Activated CD8-positive, alpha-beta memory T cell treated with anti-CD3 and anti-CD28 coated beads for 4 hours (primary cell): ENCODE results near the gene MROH9.

Source experiments
- DNase-seq, 2 donors: peaks; one replicate each; pipeline ENCODE4 v3.0.0-alpha.2; 2020; ENCODE audit warnings: low read depth in 2 of 2

The MROH9 gene

DNA sequence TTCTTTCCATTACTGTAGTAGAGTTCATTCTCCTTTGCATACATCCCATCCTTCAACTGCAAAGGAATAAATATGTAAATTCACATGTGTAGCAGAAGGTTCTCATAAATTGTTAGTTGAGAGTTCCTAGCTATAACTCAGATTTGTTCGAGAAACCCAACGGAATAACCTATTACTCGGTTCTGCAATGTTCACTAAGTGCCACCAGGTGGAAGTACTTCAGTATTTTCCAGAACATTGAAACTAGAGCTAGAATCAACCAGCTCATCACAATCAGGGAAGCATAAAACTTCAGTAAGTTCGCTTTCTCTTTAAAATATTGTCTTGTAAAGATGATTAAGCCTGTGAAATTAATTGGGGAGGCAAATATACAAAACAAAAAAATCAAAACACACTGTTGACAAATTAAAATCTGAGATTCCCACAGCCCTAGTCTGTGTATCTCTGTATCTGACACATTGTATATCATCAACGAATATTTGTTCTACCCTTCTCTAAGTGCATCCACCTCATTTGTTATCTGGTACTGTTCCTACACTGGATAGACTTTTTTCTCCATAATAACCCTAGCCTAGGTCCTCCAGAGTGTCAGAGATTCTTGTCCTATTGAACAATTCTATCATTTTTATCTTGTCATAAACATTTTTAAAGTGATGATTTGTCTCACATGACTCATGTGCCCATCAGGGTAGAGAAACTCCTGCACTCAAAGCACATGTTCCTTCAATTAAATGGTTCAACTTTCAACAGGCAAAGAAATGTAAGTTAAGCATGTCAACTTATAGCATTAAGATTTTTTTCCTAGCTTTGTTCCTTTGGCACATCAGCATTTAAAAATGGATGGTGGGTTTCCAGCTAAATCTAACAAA is 31.9 kb downstream of the MROH9 start:
- no peak for DNase-seq

- no peak for DNase-seq
Measured at GRCh38 chr1:170970256-170970655, 34.9 kb downstream of the MROH9 start.

- no peak for DNase-seq
Measured at GRCh38 chr1:170978371-170978910, 43.1 kb downstream of the MROH9 start.

DNA sequence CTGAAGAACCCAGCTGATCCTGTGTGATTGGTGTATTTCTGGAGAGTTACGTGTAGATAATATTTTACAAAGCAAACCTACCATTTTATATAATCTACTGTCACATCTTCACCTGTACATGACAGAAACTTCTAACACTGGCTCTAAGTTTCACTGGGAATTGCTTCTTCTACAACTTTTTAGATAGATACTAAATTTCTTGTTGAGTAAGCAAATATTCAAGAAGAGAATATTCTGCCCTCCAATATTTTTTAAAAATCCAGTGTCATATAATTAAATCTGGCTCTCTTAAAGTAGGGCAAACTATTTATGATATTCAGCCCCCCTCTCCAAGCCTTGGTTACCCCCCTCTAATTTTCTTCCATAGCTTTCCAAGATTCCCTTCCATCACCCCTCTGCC is 50.1 kb downstream of the MROH9 start:
- no peak for DNase-seq

- no peak for DNase-seq
Measured at GRCh38 chr1:170986901-170987300, 51.6 kb downstream of the MROH9 start.

GRCh38 chr1:170987424-170987823 is 52.1 kb downstream of the MROH9 start:
- DNase-seq: no peak

DNA sequence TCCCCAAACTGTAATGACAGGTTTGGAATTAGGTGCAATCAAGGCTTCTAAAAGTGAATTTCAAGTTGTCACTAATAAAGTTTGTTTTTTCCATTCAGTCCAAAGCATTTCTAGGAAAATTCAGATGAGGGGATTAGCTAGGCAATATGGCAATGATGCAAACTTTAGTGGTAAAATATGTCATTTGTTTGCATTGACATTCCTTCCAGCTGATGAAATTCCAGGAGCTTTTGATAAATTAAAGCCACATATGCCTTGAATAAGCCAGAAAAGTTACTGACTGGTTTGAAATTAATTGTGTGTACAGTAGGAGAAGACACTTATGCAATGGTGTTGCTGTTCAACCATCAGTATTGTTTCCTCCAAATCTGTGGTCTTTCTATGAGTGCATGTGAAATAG is 57.8 kb downstream of the MROH9 start:
- DNase-seq: no peak

DNA sequence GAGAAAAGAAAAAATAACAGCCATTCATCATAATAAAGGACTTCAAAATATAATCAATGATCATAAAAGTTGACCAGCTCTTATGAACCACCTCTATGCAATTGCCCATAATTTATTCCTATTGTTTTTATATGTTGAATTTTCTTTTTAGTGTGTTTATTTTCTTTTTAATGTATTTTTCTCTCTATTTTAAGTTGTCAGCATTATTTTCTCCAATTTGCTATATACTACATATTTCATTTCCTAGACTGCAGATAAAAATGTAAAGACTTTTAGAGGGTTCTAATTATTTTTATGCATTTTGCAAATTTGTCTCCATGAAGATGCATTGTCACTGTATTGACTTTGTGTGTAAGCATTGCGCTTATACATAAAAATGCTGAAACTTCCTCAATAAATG is 58.4 kb downstream of the MROH9 start:
- no peak for DNase-seq

- no peak for DNase-seq
Measured at GRCh38 chr1:171014880-171015279, 79.5 kb downstream of the MROH9 start.

GRCh38 chr1:171017426-171017825 is 82.1 kb downstream of the MROH9 start:
- DNase-seq: no peak

DNA sequence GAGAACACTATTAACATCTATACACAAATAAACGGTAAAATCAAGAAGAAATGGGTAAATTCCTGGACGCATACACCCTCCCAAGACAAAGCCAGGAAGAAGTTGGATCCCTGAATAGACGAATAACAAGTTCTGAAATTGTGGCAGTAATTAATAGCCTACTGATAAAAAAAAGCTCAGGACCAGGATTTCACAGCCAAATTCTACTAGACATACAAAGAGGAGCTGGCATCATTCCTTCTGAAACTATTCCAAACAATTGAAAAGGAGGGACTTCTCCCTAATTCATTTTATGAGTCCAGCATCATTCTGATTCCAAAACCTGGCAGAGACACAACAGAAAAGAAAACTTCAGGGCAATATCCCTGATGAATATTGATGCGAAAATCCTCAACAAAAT is 84.6 kb downstream of the MROH9 start:
- no peak for DNase-seq

GRCh38 chr1:171032822-171033702 is 97.7 kb downstream of the MROH9 start:
- DNase-seq: no peak

- no peak for DNase-seq
Measured at GRCh38 chr1:171037626-171038025, 102.3 kb downstream of the MROH9 start.

- no peak for DNase-seq
Measured at GRCh38 chr1:171038284-171038683, 103.0 kb downstream of the MROH9 start.

- no peak for DNase-seq
Measured at GRCh38 chr1:171048014-171048413, 112.7 kb downstream of the MROH9 start.

- no peak for DNase-seq
Measured at GRCh38 chr1:171052977-171053376, 117.6 kb downstream of the MROH9 start.

DNA sequence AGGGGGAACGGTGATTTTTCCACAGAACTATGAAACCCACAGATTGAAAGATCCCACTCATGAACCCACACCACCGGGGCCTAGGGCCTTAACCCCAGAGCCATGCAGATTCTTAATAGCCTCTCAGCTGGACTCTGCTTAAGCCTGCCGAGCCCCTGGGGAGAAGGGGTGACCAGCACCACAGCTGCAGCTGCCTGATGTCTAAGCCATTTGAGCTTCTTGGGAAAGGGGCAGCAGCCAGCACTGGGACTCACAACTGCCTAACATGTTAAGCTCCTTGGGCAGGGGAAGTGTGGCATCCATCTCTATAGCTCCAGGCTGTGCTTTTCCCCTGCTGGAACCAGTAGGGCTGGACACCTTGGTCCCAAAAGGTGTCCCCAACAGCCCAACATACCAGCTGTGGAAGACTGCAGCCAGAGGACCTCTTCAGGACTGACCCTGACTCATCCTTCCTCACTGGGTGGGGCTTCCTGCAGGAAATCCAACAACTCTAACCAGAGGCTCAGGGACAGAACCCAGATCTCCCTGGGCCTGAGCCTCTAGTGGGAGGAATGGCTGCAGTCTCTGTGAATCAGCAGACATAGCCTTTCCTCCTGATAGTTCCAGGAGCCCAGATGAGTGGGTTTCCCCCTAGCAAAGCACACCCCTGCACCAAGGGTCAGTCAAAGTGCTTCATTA is 120.8 kb downstream of the MROH9 start:
- DNase-seq: no peak

DNA sequence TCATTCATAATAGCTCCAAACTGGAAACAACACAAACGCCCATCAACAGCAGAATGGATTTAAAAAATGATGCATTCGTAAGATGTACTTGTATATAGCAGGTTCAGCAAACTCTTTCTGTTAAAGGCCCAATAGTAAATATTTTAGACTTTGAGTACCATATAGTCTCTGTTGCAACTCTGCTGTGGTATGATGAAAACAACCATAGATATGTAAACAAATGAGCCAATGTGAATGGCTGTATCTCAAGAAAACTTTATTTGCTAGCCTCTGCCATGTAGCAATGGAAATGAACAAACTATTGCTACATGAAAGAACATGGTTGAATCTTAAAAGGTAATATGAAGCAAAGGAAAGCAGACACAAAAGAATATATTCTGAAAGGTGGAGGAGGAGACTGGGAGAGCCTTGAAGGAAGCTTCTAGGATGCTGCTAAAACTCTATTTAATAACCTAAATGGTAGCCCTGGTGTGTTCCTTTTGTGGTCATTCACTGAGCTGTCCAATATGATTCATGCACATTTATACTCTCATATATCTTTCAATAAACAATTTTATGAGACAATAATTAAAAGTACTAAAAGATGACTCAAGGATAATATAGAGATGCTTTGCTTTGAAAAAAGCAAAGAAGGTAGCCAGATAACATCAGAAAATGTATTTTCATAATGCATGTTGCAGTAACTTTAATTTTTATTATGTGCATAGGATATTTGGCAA is 126.2 kb downstream of the MROH9 start:
- no peak for DNase-seq

GRCh38 chr1:171062902-171063301 is 127.6 kb downstream of the MROH9 start:
- DNase-seq: no peak

DNA sequence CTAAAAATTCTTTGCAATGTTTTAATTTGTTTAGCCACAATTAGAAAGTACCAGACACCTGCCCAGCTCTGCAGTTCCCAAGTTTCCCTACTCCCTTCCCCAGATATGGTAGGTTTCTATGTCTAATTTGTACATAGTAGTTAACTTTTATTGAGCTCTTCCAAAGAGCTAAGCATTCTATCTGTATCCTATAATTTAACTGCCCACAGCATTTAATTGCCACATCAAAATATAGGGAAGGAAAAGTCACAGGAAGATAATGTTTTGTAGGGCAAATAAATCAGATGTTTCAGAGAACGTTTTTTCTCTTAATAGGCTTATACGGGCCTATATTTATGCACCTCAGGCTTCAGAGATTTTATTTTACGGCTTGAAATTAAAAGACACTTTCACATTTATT is 139.7 kb downstream of the MROH9 start:
- DNase-seq: no peak

DNA sequence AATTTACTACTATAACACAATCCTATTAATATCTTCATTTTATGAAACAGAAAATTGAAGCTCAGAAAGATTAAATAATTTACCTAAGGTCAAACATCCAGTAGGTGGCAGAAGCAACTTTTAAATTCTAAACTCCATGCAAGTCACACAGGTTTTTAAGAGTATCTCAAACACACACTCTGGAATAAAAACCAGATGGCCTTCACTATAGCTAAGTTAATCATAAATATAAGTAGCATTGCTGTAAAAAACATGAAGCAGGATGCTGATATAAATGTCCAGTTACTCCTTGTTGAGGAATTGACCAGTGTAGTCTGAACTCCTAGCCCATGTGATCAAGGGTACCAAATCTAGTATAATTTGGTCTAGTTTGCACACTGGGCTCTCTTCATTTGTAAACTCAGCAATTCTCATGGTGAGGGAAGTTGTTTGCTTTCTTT is 146.0 kb downstream of the MROH9 start:
- DNase-seq: no peak
